GM21737 (cell line): Measurements from ENCODE around the gene UTY.
"Not testable (repeated sequence)": the region's sequence is repeated elsewhere in the genome, so short reads cannot be mapped to it uniquely, and the experiment has no call there.

Source experiments
- ATAC-seq: cut with Tn5 transposase; IDR thresholded peaks from one replicate; pipeline ENCODE4 v1.9.1; 2021; ENCODE audit warnings: mild to moderate bottlenecking, moderate library complexity; ENCODE audit not compliant: unreplicated experiment

Gene UTY

GRCh38 chrY:13312966-13313365, 166.9 kb downstream of the UTY start:
- ATAC-seq, result no peak

GRCh38 chrY:13307959-13308358, 171.9 kb downstream of the UTY start:
- ATAC-seq, result no peak

DNA sequence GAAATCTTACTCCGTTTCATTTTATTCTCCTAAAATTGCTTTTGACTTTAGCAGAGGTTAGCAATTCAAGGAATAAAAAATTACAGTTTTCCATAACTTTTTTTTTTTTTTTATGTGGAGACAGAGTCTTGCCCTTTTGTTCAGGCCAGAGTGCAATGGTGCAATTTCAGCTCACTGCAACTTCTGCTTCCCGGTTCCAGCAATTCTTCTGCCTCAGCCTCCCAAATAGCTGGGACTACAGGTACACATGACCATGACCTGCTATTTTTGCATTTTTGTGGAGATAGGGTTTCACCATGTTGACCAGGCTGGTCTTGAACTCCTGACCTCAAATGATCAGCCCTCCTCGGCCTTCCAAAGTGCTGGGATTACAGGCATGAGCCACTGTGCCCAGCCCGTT, 179.0 kb downstream of the UTY start:
- ATAC-seq, result no peak

GRCh38 chrY:13299411-13299810, 180.4 kb downstream of the UTY start:
- ATAC-seq, result no peak

- no peak for ATAC-seq
These were observed 183.5 kb downstream of the UTY start for GRCh38 chrY:13296176-13296890.

GRCh38 chrY:13295026-13295425, 184.8 kb downstream of the UTY start:
- no peak for ATAC-seq

DNA sequence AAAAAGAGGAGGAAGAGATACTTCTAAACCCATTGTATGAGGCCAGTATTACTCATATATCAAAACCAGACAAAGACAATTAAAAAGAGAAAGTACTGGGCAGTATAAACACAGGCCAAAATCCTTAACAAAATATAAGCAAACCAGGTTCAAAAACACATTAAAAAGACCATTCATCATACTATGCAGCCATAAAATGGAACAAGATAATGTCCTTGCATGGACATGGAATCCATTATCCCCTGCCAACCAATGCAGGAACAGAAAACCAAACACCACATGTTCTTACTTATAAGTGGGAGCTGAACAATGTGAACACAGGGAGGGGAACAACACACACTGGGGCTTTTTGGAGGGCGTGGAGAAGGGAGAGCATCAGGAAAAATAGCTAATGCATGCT, 188.6 kb downstream of the UTY start:
- ATAC-seq, result no peak

- not testable (repeated sequence) for ATAC-seq
These were observed 197.4 kb downstream of the UTY start for GRCh38 chrY:13282151-13283054.

DNA sequence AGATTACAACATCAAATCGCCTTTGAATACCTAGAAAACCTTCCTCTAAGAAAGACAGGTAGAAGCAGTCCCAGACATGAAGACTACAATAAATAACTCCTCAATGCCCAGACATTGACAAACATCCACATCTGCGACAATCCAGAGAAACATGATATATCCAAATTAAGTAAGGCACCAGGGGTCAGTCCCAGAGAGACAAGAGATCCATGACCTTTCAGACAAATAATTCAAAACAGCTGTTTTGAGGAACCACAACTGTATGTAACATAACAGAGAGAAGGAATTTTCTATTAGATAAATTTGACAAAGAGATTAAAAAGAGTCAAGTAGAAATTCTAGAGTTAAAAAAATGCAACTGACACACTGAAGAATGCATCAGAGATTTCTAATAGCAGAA, 200.3 kb downstream of the UTY start:
- no peak for ATAC-seq

- no peak for ATAC-seq
These were observed 208.1 kb downstream of the UTY start for GRCh38 chrY:13271706-13272105.

DNA sequence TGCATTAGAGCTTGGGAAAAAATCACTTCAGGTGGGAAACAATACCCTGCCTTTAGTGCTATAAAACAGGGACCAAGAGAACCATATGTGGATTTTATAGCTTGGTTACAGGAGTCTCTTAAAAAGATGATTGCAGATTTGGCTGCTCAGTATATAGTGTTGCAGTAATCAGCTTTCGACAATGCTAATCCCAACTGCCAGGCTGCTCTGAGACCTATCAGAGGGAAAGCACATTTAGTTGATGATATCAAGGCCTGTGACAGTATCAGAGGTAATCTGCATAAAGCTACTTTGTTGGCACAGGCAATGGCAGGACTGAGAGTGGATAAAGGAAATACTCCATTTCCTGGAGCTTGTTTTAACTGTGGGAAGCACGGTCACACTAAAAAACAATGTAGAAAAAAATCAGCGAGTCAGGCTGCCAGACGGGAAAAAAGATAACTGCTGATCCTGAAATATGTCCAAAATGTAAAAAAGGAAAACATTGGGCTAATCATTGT, 225.8 kb downstream of the UTY start:
- not testable (repeated sequence) for ATAC-seq

DNA sequence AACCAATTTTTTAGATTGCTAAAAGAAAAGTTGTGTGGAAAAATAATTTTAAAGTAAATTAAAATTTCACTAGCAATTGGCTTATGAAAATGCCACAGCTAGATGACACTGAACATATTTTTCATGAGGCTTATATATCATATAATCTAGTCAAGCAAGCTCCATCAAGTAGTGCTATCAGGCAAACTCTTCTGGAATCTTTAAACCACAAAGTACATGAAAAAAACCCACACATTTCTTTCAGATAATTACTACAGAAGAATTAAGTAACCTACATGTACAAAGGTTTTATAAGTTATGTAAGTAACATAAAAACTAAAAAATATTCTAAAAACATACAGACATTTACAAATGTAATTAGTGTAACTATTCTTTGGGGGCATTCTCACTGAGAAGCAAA, 229.4 kb downstream of the UTY start:
- no peak for ATAC-seq

- ATAC-seq, result no peak
These were observed 236.1 kb downstream of the UTY start for GRCh38 chrY:13243716-13244115.

- ATAC-seq, result no peak
These were observed 245.9 kb downstream of the UTY start for GRCh38 chrY:13233901-13234300.

DNA sequence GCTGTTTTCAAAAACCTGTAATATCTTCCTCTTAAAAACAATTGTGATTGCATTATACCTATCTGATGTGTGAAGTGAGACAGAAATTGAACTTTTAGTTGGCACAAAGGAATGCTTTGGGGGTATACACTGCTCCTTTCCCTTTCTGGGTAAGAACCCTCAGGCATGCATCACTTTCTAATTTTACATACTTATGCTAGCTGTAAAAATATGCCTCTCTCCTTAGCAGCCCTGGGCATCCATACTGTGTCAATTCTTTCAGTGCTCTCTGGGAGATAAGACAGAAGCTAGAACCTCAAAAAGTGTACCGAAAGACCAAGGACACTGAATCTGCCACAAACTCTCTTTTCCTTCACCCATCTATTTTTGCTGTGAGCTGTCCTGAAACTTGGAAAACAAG, 246.7 kb downstream of the UTY start:
- no peak for ATAC-seq

- no peak for ATAC-seq
These were observed 252.4 kb downstream of the UTY start for GRCh38 chrY:13227354-13227953.

DNA sequence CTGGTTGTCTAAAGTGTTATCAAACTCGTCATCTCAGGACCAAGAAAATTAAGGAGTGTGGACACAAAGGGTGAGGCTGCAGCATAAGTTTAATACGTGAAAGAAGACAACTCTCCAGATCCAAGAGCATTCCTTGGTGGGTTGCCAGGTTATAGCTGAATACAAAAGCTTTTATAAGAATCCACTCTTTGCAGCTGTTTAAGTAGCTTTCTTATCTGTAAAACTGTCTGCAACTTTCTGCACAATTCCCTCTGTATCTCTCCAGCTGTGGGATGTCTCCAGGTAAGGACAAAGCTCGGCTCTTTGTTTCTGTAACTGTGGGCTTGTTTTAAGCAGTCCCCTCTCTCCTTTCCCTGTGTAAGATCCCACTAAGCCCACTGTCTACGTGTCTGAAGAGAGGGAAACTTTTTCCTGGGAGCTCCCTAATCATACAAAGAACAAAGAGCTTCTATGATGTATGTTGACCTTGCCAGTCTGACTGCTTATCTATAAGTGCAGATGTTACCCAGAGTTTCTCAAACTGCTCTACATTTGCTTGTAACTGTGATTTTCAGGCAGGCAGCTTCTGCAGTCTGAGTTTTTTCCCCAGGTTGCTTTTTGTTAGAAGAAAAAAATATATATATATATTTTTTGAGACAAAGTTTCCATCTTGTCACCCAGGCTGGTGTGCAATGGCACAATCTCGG, 268.7 kb downstream of the UTY start:
- ATAC-seq, result no peak

DNA sequence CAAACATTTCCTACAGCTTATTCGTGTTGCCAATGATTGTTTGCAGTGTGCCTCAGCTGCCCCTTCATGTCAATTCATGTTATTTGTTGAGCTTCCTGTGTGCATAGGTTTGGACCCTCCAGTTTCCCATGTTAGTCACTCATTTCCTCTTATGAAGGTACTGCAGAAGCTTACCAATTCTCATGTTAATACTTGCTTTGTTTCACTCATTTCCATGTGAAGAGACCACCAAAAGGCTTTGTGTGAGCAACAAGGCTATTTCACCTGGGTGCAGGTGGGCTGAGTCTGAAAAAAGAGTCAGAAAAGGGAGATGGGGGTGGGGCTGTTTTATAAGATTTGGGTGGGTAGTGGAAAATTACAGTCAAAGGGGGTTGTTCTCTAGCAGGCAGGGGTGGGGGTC, 274.6 kb downstream of the UTY start:
- ATAC-seq, result no peak
